Progenitor cell of endocrine pancreas (in vitro differentiated cells): ENCODE measurements around the gene CTNNA3. TPM values are rescaled to one million over a fixed set of nuclear protein-coding genes. Genes with fewer than 3 reads are reported as not detected.

Source experiments
- DNase-seq: peaks from one replicate; pipeline ENCODE4 v3.0.0; 2021; ENCODE audit warnings: low spot score; ENCODE audit not compliant: unreplicated experiment
- H3K27ac Mint-ChIP-seq: 2 replicates; pipeline ENCODE4 v1.8.0; 2021; ENCODE audit warnings: mild to moderate bottlenecking, moderate library complexity, mixed read lengths
- H3K27me3 Mint-ChIP-seq: 2 replicates; pipeline ENCODE4 v1.8.0; 2021; ENCODE audit warnings: mixed read lengths
- H3K36me3 Mint-ChIP-seq: 2 replicates; pipeline ENCODE4 v1.8.0; 2022; ENCODE audit warnings: mixed read lengths; ENCODE audit not compliant: insufficient read depth
- H3K4me1 Mint-ChIP-seq: 2 replicates; pipeline ENCODE4 v1.8.0; 2021; ENCODE audit warnings: low read depth, mixed read lengths
- H3K4me3 Mint-ChIP-seq: 2 replicates; pipeline ENCODE4 v1.8.0; 2021; ENCODE audit warnings: low read depth, mild to moderate bottlenecking, moderate library complexity, mixed read lengths
- H3K9me3 Mint-ChIP-seq: 2 replicates; pipeline ENCODE4 v1.8.0; 2021; ENCODE audit warnings: low read depth, mixed read lengths
- total RNA-seq: library from RNA; stranded (reverse); gene quantifications from 2 replicates; pipeline ENCODE4 v1.2.1, GENCODE V29; 2021
- TF ChIP-seq, protein P1 (sequence below): fragments of 200-600 bp; sonication (generic); IDR thresholded peaks from one replicate; pipeline ENCODE4 v1.5.0; 2021; ENCODE audit warnings: antibody characterized with exemption, mild to moderate bottlenecking; ENCODE audit not compliant: unreplicated experiment

Gene CTNNA3
- total RNA-seq, 1 donor from 2014 or later = 1.7 TPM

DNA sequence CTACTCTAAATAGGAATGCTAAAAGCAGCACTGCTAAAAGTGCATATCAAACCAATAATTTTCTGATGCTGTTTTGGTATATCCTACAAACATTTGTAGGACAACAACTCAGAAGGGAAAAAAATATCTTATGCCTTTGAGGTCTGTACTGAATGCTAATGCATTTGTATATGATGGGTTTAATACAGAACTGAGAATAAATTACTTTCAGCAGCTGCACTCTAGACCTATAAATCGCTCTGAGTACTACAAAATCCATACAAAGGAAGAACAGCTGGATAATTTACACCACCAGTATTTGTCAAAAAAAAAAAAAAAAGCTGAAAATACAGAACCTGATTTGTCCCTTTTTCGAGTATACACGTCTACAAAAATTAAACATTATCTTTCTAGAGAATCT, 426.2 kb downstream of the CTNNA3 start:
- no peak for DNase-seq
- no peaks in the 10 kb centered on the region for H3K36me3 Mint-ChIP-seq
- no peak overlapping the region for H3K27ac Mint-ChIP-seq
- H3K4me1 Mint-ChIP-seq = no peaks in the 10 kb centered on the region
- TF ChIP-seq, protein P1, sequence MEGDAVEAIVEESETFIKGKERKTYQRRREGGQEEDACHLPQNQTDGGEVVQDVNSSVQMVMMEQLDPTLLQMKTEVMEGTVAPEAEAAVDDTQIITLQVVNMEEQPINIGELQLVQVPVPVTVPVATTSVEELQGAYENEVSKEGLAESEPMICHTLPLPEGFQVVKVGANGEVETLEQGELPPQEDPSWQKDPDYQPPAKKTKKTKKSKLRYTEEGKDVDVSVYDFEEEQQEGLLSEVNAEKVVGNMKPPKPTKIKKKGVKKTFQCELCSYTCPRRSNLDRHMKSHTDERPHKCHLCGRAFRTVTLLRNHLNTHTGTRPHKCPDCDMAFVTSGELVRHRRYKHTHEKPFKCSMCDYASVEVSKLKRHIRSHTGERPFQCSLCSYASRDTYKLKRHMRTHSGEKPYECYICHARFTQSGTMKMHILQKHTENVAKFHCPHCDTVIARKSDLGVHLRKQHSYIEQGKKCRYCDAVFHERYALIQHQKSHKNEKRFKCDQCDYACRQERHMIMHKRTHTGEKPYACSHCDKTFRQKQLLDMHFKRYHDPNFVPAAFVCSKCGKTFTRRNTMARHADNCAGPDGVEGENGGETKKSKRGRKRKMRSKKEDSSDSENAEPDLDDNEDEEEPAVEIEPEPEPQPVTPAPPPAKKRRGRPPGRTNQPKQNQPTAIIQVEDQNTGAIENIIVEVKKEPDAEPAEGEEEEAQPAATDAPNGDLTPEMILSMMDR = no peak
- no peak overlapping the region for H3K4me3 Mint-ChIP-seq
- no peaks in the 10 kb centered on the region for H3K27me3 Mint-ChIP-seq
- H3K9me3 Mint-ChIP-seq = no peaks in the 10 kb centered on the region

GRCh38 chr10:67268146-67268545, 427.8 kb downstream of the CTNNA3 start:
- H3K9me3 Mint-ChIP-seq = no peaks in the 10 kb centered on the region
- no peaks in the 10 kb centered on the region for H3K4me1 Mint-ChIP-seq
- TF ChIP-seq, protein P1 = no peak
- no peak overlapping the region for H3K4me3 Mint-ChIP-seq
- H3K27ac Mint-ChIP-seq = no peak overlapping the region
- no peak for DNase-seq
- H3K27me3 Mint-ChIP-seq = no peaks in the 10 kb centered on the region
- no peaks in the 10 kb centered on the region for H3K36me3 Mint-ChIP-seq

GRCh38 chr10:67262675-67263074, 433.3 kb downstream of the CTNNA3 start:
- Mint-ChIP-seq H3K4me3 (no peak overlapping the region), H3K27ac (peak overlapping the region; percentile 15), H3K36me3 (no peaks in the 10 kb centered on the region), H3K9me3 (no peaks in the 10 kb centered on the region), H3K4me1 (peaks cover 10% of the 10 kb centered on the region), H3K27me3 (no peaks in the 10 kb centered on the region)
- DNase-seq = no peak
- TF ChIP-seq, protein P1 = no peak

- H3K27me3 Mint-ChIP-seq = no peaks in the 10 kb centered on the region
- no peaks in the 10 kb centered on the region for H3K9me3 Mint-ChIP-seq
- H3K4me3 Mint-ChIP-seq = no peak overlapping the region
- no peaks in the 10 kb centered on the region for H3K36me3 Mint-ChIP-seq
- TF ChIP-seq, protein P1 = no peak
- no peak overlapping the region for H3K27ac Mint-ChIP-seq
- DNase-seq = no peak
- peaks cover 14% of the 10 kb centered on the region for H3K4me1 Mint-ChIP-seq
These were observed 434.6 kb downstream of the CTNNA3 start for GRCh38 chr10:67261300-67261797.

- no peaks in the 10 kb centered on the region for H3K9me3 Mint-ChIP-seq
- H3K4me1 Mint-ChIP-seq = peaks cover 17% of the 10 kb centered on the region
- H3K27me3 Mint-ChIP-seq = no peaks in the 10 kb centered on the region
- no peaks in the 10 kb centered on the region for H3K36me3 Mint-ChIP-seq
- no peak overlapping the region for H3K4me3 Mint-ChIP-seq
- TF ChIP-seq, protein P1 = no peak
- DNase-seq = no peak
- no peak overlapping the region for H3K27ac Mint-ChIP-seq
These were observed 436.6 kb downstream of the CTNNA3 start for GRCh38 chr10:67259319-67259929.
